ENCODE results near the gene WDR76. TPM values are rescaled to one million over a fixed set of nuclear protein-coding genes. Genes with fewer than 3 reads are reported as not detected.
"Not testable (repeated sequence)": the region's sequence is repeated elsewhere in the genome, so short reads cannot be mapped to it uniquely, and the experiment has no call there.

Gene WDR76
- polyA plus RNA-seq, 1 experiment, result 1.5 TPM

GRCh38 chr15:43824302-43825246, 2.2 kb upstream of the WDR76 start, which contains the start of gene MFAP1:
Gene MFAP1, minus strand, starts transcription at chr15:43824690. Its CDS starts 121 bp downstream, at chr15:43824569.
- ChIA-PET CTCF (interaction anchor here (1.0 kb wide), 1 partner anchor 22 kb away, joined by 4 read pairs; no protein-coding TSS in a partner anchor), POLR2A (interaction anchor here (0.5 to 0.9 kb wide), 2 partner anchors 24 to 277 kb away, joined by 3 to 6 read pairs; partner anchors contain the start of gene HYPK)
- no peaks in the 10 kb centered on the region; the same call in 1 of the 2 replicates for H3K36me3 ChIP-seq (ENCODE audit: control insufficient read depth, insufficient read depth, low read length)
- DNase-seq (ENCODE audit: low read depth), result peak; percentile 91
- no peaks in the 10 kb centered on the region for H3K27me3 ChIP-seq (ENCODE audit: control insufficient read depth, insufficient read depth, low read length)
- H3K4me3 ChIP-seq (ENCODE audit: low read depth, low read length), result peak within 1 kb of the TSS; percentile 94
- TF ChIP-seq, protein P1, sequence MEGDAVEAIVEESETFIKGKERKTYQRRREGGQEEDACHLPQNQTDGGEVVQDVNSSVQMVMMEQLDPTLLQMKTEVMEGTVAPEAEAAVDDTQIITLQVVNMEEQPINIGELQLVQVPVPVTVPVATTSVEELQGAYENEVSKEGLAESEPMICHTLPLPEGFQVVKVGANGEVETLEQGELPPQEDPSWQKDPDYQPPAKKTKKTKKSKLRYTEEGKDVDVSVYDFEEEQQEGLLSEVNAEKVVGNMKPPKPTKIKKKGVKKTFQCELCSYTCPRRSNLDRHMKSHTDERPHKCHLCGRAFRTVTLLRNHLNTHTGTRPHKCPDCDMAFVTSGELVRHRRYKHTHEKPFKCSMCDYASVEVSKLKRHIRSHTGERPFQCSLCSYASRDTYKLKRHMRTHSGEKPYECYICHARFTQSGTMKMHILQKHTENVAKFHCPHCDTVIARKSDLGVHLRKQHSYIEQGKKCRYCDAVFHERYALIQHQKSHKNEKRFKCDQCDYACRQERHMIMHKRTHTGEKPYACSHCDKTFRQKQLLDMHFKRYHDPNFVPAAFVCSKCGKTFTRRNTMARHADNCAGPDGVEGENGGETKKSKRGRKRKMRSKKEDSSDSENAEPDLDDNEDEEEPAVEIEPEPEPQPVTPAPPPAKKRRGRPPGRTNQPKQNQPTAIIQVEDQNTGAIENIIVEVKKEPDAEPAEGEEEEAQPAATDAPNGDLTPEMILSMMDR (IDR thresholded peaks at IDR 0.05; ENCODE audit: insufficient read depth, low read depth, low read length), result no peak

GRCh38 chr15:43825305-43825704, 1.5 kb upstream of the WDR76 start:
- H3K27me3 ChIP-seq (ENCODE audit: control insufficient read depth, insufficient read depth, low read length); DNase-seq (ENCODE audit: low read depth); H3K36me3 ChIP-seq (ENCODE audit: control insufficient read depth, insufficient read depth, low read length); CTCF ChIA-PET; H3K4me3 ChIP-seq (ENCODE audit: low read depth, low read length): not testable (repeated sequence)
- POLR2A ChIA-PET, result interaction anchor here (0.9 kb wide), 1 partner anchor 25 kb away, joined by 3 read pairs; the partner anchor contains the start of gene HYPK

DNA sequence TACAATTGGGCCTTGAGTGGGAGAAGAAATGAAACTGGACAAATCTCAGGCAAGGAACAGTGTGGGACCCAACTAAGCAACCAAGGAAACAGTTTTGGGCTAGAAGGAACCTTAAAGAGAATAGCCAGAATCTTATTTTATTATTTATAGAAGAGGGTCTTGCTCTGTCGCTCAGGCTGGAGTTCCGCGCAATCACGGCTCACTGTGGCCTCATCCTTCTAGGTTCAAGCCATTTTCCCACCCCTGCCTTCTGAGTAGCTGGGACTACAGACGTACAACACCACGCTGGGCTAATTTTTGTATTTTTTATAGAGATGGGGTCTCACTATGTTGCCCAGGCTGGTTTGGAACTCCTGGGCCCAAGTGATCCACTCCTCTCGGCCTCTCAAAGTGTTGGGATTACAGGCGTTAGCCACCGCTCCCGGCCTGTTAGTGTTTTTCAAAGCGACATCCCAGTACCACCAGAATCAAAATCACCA, 734 bp upstream of the WDR76 start:
- CTCF ChIA-PET, result no interaction called here
- POLR2A ChIA-PET, result no interaction called here
- DNase-seq (ENCODE audit: low read depth), result no peak
- TF ChIP-seq, protein P1 (IDR thresholded peaks at IDR 0.05; ENCODE audit: insufficient read depth, low read depth, low read length), result no peak
- Histone ChIP-seq H3K4me3 (ENCODE audit: low read depth, low read length) (peak overlapping the region; percentile 52), H3K36me3 (ENCODE audit: control insufficient read depth, insufficient read depth, low read length) (no peaks in the 10 kb centered on the region), H3K27me3 (ENCODE audit: control insufficient read depth, insufficient read depth, low read length) (no peaks in the 10 kb centered on the region)

- ChIA-PET CTCF (no interaction called here), POLR2A (interaction anchor here (0.6 kb wide), 1 partner anchor 18 kb away, joined by 4 read pairs; no protein-coding TSS in a partner anchor)
- no peak for DNase-seq (ENCODE audit: low read depth)
- TF ChIP-seq, protein P1 (IDR thresholded peaks at IDR 0.05; ENCODE audit: insufficient read depth, low read depth, low read length), result no peak
- Histone ChIP-seq H3K36me3 (ENCODE audit: control insufficient read depth, insufficient read depth, low read length) (no peaks in the 10 kb centered on the region), H3K27me3 (ENCODE audit: control insufficient read depth, insufficient read depth, low read length) (no peaks in the 10 kb centered on the region), H3K4me3 (ENCODE audit: low read depth, low read length) (peak overlapping the region; percentile 18)
These were observed 1.4 kb downstream of the WDR76 start for GRCh38 chr15:43828061-43828657.

GRCh38 chr15:43829951-43830540, 3.2 kb downstream of the WDR76 start:
- H3K4me3 ChIP-seq (ENCODE audit: low read depth, low read length); H3K36me3 ChIP-seq (ENCODE audit: control insufficient read depth, insufficient read depth, low read length); POLR2A ChIA-PET; CTCF ChIA-PET; H3K27me3 ChIP-seq (ENCODE audit: control insufficient read depth, insufficient read depth, low read length); DNase-seq (ENCODE audit: low read depth): not testable (repeated sequence)

DNA sequence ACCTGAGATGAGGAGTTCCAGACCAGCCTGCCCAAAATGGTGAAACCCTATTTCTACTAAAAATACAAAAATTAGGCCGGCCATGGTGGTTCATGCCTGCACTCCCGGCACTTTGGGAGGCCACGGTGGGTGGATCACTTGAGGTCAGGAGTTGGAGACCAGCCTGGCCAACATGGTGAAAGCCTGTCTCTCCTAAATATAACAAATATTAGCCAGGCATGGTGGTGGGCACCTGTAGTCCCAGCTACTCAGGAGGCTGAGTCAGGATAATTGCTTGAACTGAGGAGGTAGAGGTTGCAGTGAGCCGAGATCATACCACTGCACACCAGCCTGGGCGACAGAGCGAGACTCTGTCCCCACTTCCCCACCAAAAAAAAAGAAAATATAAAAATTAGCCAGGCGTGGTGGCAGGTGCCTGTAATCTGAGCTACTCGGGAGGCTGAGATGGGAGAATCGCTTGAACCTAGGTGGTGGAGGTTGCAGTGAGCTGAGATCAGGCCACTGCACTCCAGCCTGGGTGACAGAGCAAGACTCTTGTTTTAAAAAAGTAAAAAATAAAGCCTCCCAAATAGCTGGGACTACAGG, 4.0 kb downstream of the WDR76 start:
- POLR2A ChIA-PET; H3K4me3 ChIP-seq (ENCODE audit: low read depth, low read length); H3K36me3 ChIP-seq (ENCODE audit: control insufficient read depth, insufficient read depth, low read length); H3K27me3 ChIP-seq (ENCODE audit: control insufficient read depth, insufficient read depth, low read length); DNase-seq (ENCODE audit: low read depth): not testable (repeated sequence)
- CTCF ChIA-PET, result interaction anchor here (0.6 kb wide), 2 partner anchors 73 to 340 kb away, joined by 3 to 4 read pairs; no protein-coding TSS in a partner anchor

GRCh38 chr15:43831519-43832052, 4.8 kb downstream of the WDR76 start:
- CTCF ChIA-PET, result interaction anchor here (0.6 kb wide), 2 partner anchors 73 to 340 kb away, joined by 3 to 4 read pairs; no protein-coding TSS in a partner anchor
- DNase-seq (ENCODE audit: low read depth); H3K36me3 ChIP-seq (ENCODE audit: control insufficient read depth, insufficient read depth, low read length); H3K27me3 ChIP-seq (ENCODE audit: control insufficient read depth, insufficient read depth, low read length); H3K4me3 ChIP-seq (ENCODE audit: low read depth, low read length); POLR2A ChIA-PET: not testable (repeated sequence)

GRCh38 chr15:43832485-43832884, 5.7 kb downstream of the WDR76 start:
- H3K27me3 ChIP-seq (ENCODE audit: control insufficient read depth, insufficient read depth, low read length); H3K4me3 ChIP-seq (ENCODE audit: low read depth, low read length); DNase-seq (ENCODE audit: low read depth); H3K36me3 ChIP-seq (ENCODE audit: control insufficient read depth, insufficient read depth, low read length): not testable (repeated sequence)
- ChIA-PET CTCF (interaction anchor here (1.1 kb wide), 1 partner anchor 11 kb away, joined by 3 read pairs; no protein-coding TSS in a partner anchor), POLR2A (interaction anchor here (0.6 kb wide), 1 partner anchor 10 kb away, joined by 8 read pairs; no protein-coding TSS in a partner anchor)
